ENCODE data around the gene MFAP2.
"Not testable (repeated sequence)": the region's sequence is repeated elsewhere in the genome, so short reads cannot be mapped to it uniquely, and the experiment has no call there.

GRCh38 chr1:16945512-16945911 is 34.9 kb downstream of the MFAP2 start:
- TF ChIP-seq CTCF, EP300, POLR2A (IDR thresholded peaks at IDR 0.05): not testable (repeated sequence)

All from ovary (tissue), 3 donors.